Measurements from ENCODE around the gene DYNLL2. TPM values are rescaled to one million over a fixed set of nuclear protein-coding genes. Genes with fewer than 3 reads are reported as not detected.

The DYNLL2 gene
- total and polyA plus RNA-seq, 9 of the 15 experiments (the other 6 are each of a cell fraction or from before 2014, with no cell fraction given), result 1.8 to 24.5 (median 13.0) TPM

DNA sequence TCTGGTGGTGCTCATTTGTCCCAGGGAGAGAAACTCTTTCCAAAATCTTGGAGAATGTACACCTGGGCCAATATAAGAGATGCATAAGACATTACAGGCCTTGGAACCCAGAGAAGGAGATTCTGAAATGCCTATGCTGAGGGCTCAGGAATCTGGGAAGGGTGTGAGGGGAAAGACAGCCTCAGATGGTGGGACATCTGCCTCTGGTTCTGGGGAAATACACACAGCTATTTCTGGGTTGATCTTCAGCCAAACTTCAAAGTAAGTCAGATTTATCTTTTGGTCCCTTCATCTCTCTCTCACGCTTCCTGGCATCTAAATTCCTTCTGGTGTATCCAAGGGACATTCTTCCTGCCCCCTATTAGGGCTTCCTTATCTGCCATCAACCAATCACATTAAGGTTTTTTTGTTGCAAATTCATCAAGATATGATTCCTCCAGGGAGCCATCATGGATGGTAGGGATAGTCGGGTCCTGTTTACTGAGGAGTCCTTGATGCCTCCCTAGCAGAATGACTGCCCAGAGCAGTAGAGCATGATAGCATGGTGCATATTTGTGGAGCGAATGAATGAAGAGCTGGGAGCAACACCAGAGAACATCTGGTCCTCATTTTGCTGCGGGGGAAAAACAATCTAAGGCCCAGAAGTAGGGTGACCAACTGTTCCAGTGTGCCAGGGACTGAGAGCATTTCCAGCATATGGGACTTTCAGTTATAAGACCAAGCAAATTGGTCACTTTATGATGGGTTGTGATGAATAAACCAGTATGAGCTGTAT, 35.7 kb upstream of the DYNLL2 start:
- 1% methylated on average over 4 of the region's 4 CpGs for WGBS (ENCODE audit: insufficient coverage, low coverage, missing lambda C conversion rate)
- no peak for FAIRE-seq
- Histone ChIP-seq H3K4me3 (no peak overlapping the region), H3K9ac (ENCODE audit: insufficient read depth in 1 of 2, low read depth in 2 of 2, low read length in 2 of 2) (no peak overlapping the region), H3K79me2 (ENCODE audit: control insufficient read depth, insufficient read depth, low read length) (no peaks in the 10 kb centered on the region), H3K4me2 (ENCODE audit: insufficient read depth, low read length) (no peak overlapping the region), H3K9me3 (replicated peaks; ENCODE audit: control insufficient read depth, insufficient read depth, low read depth, low read length) (no peaks in the 10 kb centered on the region), H2AFZ (ENCODE audit: low read depth, low read length) (no peak overlapping the region), H4K20me1 (replicated peaks; ENCODE audit: control insufficient read depth, insufficient read depth, low read length) (no peaks in the 10 kb centered on the region), H3K36me3 (ENCODE audit: control insufficient read depth, insufficient read depth, low read length) (no peaks in the 10 kb centered on the region), H3K27ac (ENCODE audit: extremely low read depth, low read depth, low read length) (no peak overlapping the region), H3K4me1 (replicated peaks in 1 of 2; ENCODE audit: control insufficient read depth in 2 of 2, insufficient read depth in 2 of 2, low read length in 2 of 2) (no peaks in the 10 kb centered on the region), H3K9me1 (ENCODE audit: control insufficient read depth, insufficient read depth, low read length) (no peaks in the 10 kb centered on the region), H3K27me3 (ENCODE audit: control insufficient read depth in 2 of 2, insufficient read depth in 2 of 2, low read length in 2 of 2) (peaks cover 30 to 32% of the 10 kb centered on the region in 2 experiments)
- intact Hi-C loops (cut with micrococcal nuclease), result no loop called here
- ATAC-seq, result no peak
- in situ Hi-C loops (cut with MboI), result no loop called here
- DNase-seq (ENCODE audit: extremely low read depth in 1 of 4, low spot score in 3 of 4), result no peak
- CTCF ChIA-PET (ENCODE audit: low intra/inter-chr PET ratio), result no interaction called here
- POLR2A ChIA-PET, result interaction anchor here (0.7 kb wide), 1 partner anchor 9 kb away, joined by 4 read pairs; no protein-coding TSS in a partner anchor
- BruUV-seq (replicated peaks), result no TSS peak
- TF ChIP-seq, protein P1, sequence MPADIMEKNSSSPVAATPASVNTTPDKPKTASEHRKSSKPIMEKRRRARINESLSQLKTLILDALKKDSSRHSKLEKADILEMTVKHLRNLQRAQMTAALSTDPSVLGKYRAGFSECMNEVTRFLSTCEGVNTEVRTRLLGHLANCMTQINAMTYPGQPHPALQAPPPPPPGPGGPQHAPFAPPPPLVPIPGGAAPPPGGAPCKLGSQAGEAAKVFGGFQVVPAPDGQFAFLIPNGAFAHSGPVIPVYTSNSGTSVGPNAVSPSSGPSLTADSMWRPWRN (IDR thresholded peaks at IDR 0.05; ENCODE audit: low read depth), result no peak
- TF ChIP-seq, protein P2, sequence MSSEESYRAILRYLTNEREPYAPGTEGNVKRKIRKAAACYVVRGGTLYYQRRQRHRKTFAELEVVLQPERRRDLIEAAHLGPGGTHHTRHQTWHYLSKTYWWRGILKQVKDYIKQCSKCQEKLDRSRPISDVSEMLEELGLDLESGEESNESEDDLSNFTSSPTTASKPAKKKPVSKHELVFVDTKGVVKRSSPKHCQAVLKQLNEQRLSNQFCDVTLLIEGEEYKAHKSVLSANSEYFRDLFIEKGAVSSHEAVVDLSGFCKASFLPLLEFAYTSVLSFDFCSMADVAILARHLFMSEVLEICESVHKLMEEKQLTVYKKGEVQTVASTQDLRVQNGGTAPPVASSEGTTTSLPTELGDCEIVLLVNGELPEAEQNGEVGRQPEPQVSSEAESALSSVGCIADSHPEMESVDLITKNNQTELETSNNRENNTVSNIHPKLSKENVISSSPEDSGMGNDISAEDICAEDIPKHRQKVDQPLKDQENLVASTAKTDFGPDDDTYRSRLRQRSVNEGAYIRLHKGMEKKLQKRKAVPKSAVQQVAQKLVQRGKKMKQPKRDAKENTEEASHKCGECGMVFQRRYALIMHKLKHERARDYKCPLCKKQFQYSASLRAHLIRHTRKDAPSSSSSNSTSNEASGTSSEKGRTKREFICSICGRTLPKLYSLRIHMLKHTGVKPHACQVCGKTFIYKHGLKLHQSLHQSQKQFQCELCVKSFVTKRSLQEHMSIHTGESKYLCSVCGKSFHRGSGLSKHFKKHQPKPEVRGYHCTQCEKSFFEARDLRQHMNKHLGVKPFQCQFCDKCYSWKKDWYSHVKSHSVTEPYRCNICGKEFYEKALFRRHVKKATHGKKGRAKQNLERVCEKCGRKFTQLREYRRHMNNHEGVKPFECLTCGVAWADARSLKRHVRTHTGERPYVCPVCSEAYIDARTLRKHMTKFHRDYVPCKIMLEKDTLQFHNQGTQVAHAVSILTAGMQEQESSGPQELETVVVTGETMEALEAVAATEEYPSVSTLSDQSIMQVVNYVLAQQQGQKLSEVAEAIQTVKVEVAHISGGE (CRISPR knock-in tag; IDR thresholded peaks at IDR 0.05), result no peak
- TF ChIP-seq ELF4 (CRISPR knock-in tag; IDR thresholded peaks at IDR 0.05), result no peak
- TF ChIP-seq ZBTB7A (IDR thresholded peaks at IDR 0.05; ENCODE audit: borderline replicate concordance, control insufficient read depth, low read depth, low read length), result no peak
- no peak for TF ChIP-seq POLR3G (IDR thresholded peaks at IDR 0.05; ENCODE audit: extremely low read depth, insufficient read length, insufficient replicate concordance)
- TF ChIP-seq, protein P3, sequence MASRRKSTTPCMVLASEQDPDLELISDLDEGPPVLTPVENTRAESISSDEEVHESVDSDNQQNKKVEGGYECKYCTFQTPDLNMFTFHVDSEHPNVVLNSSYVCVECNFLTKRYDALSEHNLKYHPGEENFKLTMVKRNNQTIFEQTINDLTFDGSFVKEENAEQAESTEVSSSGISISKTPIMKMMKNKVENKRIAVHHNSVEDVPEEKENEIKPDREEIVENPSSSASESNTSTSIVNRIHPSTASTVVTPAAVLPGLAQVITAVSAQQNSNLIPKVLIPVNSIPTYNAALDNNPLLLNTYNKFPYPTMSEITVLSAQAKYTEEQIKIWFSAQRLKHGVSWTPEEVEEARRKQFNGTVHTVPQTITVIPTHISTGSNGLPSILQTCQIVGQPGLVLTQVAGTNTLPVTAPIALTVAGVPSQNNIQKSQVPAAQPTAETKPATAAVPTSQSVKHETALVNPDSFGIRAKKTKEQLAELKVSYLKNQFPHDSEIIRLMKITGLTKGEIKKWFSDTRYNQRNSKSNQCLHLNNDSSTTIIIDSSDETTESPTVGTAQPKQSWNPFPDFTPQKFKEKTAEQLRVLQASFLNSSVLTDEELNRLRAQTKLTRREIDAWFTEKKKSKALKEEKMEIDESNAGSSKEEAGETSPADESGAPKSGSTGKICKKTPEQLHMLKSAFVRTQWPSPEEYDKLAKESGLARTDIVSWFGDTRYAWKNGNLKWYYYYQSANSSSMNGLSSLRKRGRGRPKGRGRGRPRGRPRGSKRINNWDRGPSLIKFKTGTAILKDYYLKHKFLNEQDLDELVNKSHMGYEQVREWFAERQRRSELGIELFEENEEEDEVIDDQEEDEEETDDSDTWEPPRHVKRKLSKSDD (conservative IDR thresholded peaks at IDR 0.05; ENCODE audit: low read length), result no peak
- TF ChIP-seq ZNF239 (CRISPR knock-in tag; IDR thresholded peaks at IDR 0.05), result no peak
- no peak for TF ChIP-seq ZBTB17 (CRISPR knock-in tag; IDR thresholded peaks at IDR 0.05)
- no peak for TF ChIP-seq HMG20B (CRISPR knock-in tag; IDR thresholded peaks at IDR 0.05)
- no peak for TF ChIP-seq BHLHE40 (IDR thresholded peaks at IDR 0.05; ENCODE audit: low read length)
- TF ChIP-seq FOXA1 (IDR thresholded peaks at IDR 0.05; ENCODE audit: borderline replicate concordance), result no peak
- TF ChIP-seq, protein P4, sequence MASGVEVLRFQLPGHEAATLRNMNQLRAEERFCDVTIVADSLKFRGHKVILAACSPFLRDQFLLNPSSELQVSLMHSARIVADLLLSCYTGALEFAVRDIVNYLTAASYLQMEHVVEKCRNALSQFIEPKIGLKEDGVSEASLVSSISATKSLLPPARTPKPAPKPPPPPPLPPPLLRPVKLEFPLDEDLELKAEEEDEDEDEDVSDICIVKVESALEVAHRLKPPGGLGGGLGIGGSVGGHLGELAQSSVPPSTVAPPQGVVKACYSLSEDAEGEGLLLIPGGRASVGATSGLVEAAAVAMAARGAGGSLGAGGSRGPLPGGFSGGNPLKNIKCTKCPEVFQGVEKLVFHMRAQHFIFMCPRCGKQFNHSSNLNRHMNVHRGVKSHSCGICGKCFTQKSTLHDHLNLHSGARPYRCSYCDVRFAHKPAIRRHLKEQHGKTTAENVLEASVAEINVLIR (CRISPR knock-in tag; IDR thresholded peaks at IDR 0.05), result no peak
